GM23338 (cell line): ENCODE results near the gene ADTRP. TPM values are rescaled to one million over a fixed set of nuclear protein-coding genes. Genes with fewer than 3 reads are reported as not detected.

ENCODE experiments used
- ATAC-seq: fragments of 200-7000 bp; cut with Tn5 transposase; 3 replicates; pipeline ENCODE4 v1.9.1; 2020
- DNase-seq: peaks from one replicate; pipeline ENCODE4 v3.0.0-alpha.2; 2015; ENCODE audit warnings: low spot score
- H2AFZ ChIP-seq: fragments of 200-600 bp; sonication (generic); 2 replicates; pipeline ENCODE4 v1.8.0; 2016; ENCODE audit warnings: antibody characterized with exemption, mild to moderate bottlenecking, moderate library complexity
- H3F3A ChIP-seq: fragments of 200-600 bp; sonication (generic); replicated peaks from 2 replicates; pipeline ENCODE4 v1.8.0; 2017; ENCODE audit warnings: antibody characterized with exemption, mixed run types, low read depth
- H3K27ac ChIP-seq: fragments of 200-600 bp; sonication (generic); 2 replicates; pipeline ENCODE4 v1.6.1; 2016; ENCODE audit warnings: low read depth
- H3K27me3 ChIP-seq: fragments of 200-600 bp; sonication (generic); 2 replicates; pipeline ENCODE4 v1.8.0; 2016; ENCODE audit warnings: mild to moderate bottlenecking, mixed run types, moderate library complexity; ENCODE audit not compliant: insufficient read depth
- H3K36me3 ChIP-seq: fragments of 200-600 bp; sonication (generic); 2 replicates; pipeline ENCODE4 v1.8.0; 2016; ENCODE audit warnings: mild to moderate bottlenecking; ENCODE audit not compliant: insufficient read depth
- H3K4me1 ChIP-seq: fragments of 200-600 bp; sonication (generic); 2 replicates; pipeline ENCODE4 v1.8.0; 2016; ENCODE audit warnings: mild to moderate bottlenecking, moderate library complexity; ENCODE audit not compliant: insufficient read depth
- H3K4me2 ChIP-seq: fragments of 200-600 bp; sonication (generic); 2 replicates; pipeline ENCODE4 v1.7.1; 2017; ENCODE audit warnings: mixed run types
- H3K4me3 ChIP-seq: fragments of 200-600 bp; sonication (generic); 2 replicates; pipeline ENCODE4 v1.6.1; 2016; ENCODE audit warnings: mixed run types
- H3K79me2 ChIP-seq: fragments of 200-600 bp; sonication (generic); replicated peaks from 2 replicates; pipeline ENCODE4 v1.8.0; 2017; ENCODE audit warnings: mild to moderate bottlenecking; ENCODE audit not compliant: insufficient read depth
- H3K9me2 ChIP-seq: fragments of 200-600 bp; sonication (generic); 2 replicates; pipeline ENCODE4 v1.8.0; 2017; ENCODE audit not compliant: insufficient read depth
- H4K20me1 ChIP-seq: fragments of 200-600 bp; sonication (generic); replicated peaks from 2 replicates; pipeline ENCODE4 v1.8.0; 2017; ENCODE audit warnings: mild to moderate bottlenecking; ENCODE audit not compliant: insufficient read depth
- H3K27ac Mint-ChIP-seq: 2 replicates; pipeline ENCODE4 v1.8.0; 2020; ENCODE audit warnings: inconsistent platforms, mild to moderate bottlenecking, moderate library complexity, mixed read lengths
- H3K27me3 Mint-ChIP-seq: 3 replicates; pipeline ENCODE4 v1.8.0; 2022; ENCODE audit warnings: low read depth, mild to moderate bottlenecking, moderate library complexity, mixed read lengths, inconsistent platforms; ENCODE audit not compliant: insufficient read depth, poor library complexity
- H3K36me3 Mint-ChIP-seq: 3 replicates; pipeline ENCODE4 v1.8.0; 2021; ENCODE audit warnings: low read depth, mild to moderate bottlenecking, inconsistent platforms, moderate library complexity, mixed read lengths
- H3K4me1 Mint-ChIP-seq: 3 replicates; pipeline ENCODE4 v1.8.0; 2020; ENCODE audit warnings: mild to moderate bottlenecking, inconsistent platforms, mixed read lengths
- H3K4me3 Mint-ChIP-seq: 3 replicates; pipeline ENCODE4 v1.8.0; 2021; ENCODE audit warnings: moderate library complexity, mild to moderate bottlenecking, inconsistent platforms, mixed read lengths
- H3K9me3 Mint-ChIP-seq: 3 replicates; pipeline ENCODE4 v1.8.0; 2020; ENCODE audit warnings: moderate library complexity, mild to moderate bottlenecking, inconsistent platforms, mixed read lengths
- CREB1 ChIP-seq: fragments of 250-450 bp; sonication (Bioruptor Pico); IDR thresholded peaks from 2 replicates; pipeline ENCODE4 v1.5.0; 2020; ENCODE audit warnings: low read depth, mild to moderate bottlenecking, moderate library complexity
- EZH2phosphoT487 ChIP-seq: fragments of 200-600 bp; sonication (generic); IDR thresholded peaks from one replicate; pipeline ENCODE4 v1.8.1; 2018; ENCODE audit warnings: antibody characterized with exemption; ENCODE audit not compliant: unreplicated experiment
- NANOG ChIP-seq: IDR thresholded peaks from 2 replicates; pipeline ENCODE4 v1.6.1; 2016; ENCODE audit warnings: antibody characterized with exemption, borderline replicate concordance
- polyA plus RNA-seq: library from polyadenylated mRNA; unstranded; fragments of >200 nt; fragmentation: Nextera tagmentation; extraction: Ambion mirVana; gene quantifications from 2 replicates; pipeline ENCODE4 v1.2.1, GENCODE V29; 2016
- total RNA-seq: library from RNA; depleted of rRNA; stranded (reverse); fragments of >200 nt; shearing (Covaris generic); gene quantifications from 2 replicates; pipeline ENCODE4 v1.2.3, GENCODE V29; 2014
- TF ChIP-seq, protein P1 (sequence below): IDR thresholded peaks from one replicate; pipeline ENCODE4 v1.6.1; 2018; ENCODE audit warnings: antibody characterized with exemption; ENCODE audit not compliant: unreplicated experiment
- TF ChIP-seq, protein P2 (sequence below): fragments of 250-450 bp; sonication (Bioruptor Pico); IDR thresholded peaks from 2 replicates; pipeline ENCODE4 v1.5.0; 2020; ENCODE audit warnings: mild to moderate bottlenecking, moderate library complexity
- TF ChIP-seq, protein P3 (sequence below): IDR thresholded peaks from 2 replicates; pipeline ENCODE4 v1.6.1; 2016; ENCODE audit warnings: antibody characterized with exemption
- TF ChIP-seq, protein P4 (sequence below), 2 experiments: fragments of 200-600 bp in 1 of 2; sonication (generic) in 1 of 2; conservative IDR thresholded peaks; 2 replicates each; pipeline versions ENCODE4 v1.5.1 to v1.6.1; 2016 to 2017; ENCODE audit warnings: antibody characterized with exemption in 2 of 2, low read depth in 2 of 2, mild to moderate bottlenecking in 2 of 2, moderate library complexity in 1 of 2

Gene ADTRP
- total and polyA plus RNA-seq, 2 experiments from 2014 or later = not detected

DNA sequence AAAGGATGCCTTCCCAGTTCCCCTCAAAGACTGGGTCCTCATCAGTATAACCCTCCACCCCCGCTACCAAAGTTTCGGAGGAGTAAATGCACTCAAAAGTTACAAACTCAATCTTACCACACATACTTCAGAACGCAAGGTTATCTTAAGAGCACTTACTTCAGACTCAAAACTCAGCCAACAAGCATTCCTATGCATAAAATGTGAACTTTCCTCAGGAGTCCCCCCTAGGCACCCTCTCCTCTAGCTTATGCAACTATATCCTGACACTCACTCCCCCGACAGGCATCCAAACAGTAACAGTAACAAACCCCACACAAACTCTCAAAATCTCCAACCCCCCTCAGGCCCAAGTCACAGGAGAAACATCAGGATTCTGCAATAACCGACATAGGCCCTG is 11.1 kb upstream of the ADTRP start (continued):
- TF ChIP-seq, protein P1, sequence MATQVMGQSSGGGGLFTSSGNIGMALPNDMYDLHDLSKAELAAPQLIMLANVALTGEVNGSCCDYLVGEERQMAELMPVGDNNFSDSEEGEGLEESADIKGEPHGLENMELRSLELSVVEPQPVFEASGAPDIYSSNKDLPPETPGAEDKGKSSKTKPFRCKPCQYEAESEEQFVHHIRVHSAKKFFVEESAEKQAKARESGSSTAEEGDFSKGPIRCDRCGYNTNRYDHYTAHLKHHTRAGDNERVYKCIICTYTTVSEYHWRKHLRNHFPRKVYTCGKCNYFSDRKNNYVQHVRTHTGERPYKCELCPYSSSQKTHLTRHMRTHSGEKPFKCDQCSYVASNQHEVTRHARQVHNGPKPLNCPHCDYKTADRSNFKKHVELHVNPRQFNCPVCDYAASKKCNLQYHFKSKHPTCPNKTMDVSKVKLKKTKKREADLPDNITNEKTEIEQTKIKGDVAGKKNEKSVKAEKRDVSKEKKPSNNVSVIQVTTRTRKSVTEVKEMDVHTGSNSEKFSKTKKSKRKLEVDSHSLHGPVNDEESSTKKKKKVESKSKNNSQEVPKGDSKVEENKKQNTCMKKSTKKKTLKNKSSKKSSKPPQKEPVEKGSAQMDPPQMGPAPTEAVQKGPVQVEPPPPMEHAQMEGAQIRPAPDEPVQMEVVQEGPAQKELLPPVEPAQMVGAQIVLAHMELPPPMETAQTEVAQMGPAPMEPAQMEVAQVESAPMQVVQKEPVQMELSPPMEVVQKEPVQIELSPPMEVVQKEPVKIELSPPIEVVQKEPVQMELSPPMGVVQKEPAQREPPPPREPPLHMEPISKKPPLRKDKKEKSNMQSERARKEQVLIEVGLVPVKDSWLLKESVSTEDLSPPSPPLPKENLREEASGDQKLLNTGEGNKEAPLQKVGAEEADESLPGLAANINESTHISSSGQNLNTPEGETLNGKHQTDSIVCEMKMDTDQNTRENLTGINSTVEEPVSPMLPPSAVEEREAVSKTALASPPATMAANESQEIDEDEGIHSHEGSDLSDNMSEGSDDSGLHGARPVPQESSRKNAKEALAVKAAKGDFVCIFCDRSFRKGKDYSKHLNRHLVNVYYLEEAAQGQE = no peak
- no peak for TF ChIP-seq CREB1
- TF ChIP-seq, protein P2, sequence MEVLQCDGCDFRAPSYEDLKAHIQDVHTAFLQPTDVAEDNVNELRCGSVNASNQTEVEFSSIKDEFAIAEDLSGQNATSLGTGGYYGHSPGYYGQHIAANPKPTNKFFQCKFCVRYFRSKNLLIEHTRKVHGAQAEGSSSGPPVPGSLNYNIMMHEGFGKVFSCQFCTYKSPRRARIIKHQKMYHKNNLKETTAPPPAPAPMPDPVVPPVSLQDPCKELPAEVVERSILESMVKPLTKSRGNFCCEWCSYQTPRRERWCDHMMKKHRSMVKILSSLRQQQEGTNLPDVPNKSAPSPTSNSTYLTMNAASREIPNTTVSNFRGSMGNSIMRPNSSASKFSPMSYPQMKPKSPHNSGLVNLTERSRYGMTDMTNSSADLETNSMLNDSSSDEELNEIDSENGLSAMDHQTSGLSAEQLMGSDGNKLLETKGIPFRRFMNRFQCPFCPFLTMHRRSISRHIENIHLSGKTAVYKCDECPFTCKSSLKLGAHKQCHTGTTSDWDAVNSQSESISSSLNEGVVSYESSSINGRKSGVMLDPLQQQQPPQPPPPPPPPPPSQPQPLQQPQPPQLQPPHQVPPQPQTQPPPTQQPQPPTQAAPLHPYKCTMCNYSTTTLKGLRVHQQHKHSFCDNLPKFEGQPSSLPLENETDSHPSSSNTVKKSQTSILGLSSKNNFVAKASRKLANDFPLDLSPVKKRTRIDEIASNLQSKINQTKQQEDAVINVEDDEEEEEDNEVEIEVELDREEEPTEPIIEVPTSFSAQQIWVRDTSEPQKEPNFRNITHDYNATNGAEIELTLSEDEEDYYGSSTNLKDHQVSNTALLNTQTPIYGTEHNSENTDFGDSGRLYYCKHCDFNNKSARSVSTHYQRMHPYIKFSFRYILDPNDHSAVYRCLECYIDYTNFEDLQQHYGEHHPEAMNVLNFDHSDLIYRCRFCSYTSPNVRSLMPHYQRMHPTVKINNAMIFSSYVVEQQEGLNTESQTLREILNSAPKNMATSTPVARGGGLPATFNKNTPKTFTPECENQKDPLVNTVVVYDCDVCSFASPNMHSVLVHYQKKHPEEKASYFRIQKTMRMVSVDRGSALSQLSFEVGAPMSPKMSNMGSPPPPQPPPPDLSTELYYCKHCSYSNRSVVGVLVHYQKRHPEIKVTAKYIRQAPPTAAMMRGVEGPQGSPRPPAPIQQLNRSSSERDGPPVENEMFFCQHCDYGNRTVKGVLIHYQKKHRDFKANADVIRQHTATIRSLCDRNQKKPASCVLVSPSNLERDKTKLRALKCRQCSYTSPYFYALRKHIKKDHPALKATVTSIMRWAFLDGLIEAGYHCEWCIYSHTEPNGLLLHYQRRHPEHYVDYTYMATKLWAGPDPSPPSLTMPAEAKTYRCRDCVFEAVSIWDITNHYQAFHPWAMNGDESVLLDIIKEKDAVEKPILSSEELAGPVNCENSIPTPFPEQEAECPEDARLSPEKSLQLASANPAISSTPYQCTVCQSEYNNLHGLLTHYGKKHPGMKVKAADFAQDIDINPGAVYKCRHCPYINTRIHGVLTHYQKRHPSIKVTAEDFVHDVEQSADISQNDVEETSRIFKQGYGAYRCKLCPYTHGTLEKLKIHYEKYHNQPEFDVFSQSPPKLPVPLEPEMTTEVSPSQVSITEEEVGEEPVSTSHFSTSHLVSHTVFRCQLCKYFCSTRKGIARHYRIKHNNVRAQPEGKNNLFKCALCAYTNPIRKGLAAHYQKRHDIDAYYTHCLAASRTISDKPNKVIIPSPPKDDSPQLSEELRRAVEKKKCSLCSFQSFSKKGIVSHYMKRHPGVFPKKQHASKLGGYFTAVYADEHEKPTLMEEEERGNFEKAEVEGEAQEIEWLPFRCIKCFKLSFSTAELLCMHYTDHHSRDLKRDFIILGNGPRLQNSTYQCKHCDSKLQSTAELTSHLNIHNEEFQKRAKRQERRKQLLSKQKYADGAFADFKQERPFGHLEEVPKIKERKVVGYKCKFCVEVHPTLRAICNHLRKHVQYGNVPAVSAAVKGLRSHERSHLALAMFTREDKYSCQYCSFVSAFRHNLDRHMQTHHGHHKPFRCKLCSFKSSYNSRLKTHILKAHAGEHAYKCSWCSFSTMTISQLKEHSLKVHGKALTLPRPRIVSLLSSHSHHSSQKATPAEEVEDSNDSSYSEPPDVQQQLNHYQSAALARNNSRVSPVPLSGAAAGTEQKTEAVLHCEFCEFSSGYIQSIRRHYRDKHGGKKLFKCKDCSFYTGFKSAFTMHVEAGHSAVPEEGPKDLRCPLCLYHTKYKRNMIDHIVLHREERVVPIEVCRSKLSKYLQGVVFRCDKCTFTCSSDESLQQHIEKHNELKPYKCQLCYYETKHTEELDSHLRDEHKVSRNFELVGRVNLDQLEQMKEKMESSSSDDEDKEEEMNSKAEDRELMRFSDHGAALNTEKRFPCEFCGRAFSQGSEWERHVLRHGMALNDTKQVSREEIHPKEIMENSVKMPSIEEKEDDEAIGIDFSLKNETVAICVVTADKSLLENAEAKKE = no peak

DNA sequence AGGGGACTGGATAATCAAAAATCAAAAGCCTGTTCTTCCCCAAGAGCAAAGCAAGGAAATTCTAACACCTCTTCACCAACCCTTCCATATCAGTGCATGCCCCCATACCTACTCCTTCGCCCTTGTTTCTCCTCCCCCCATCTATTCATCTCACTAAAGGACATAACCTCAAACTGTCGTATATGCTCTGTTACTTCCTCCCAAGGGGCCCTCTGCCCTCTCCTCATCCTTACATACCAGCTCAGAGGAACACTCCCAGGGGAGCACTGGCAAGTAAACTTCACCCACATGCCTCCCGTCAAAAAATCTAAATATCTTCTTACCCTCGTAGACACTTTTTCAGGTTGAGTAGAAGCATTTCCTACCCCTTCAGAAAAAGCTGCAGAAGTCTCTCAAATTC is 9.4 kb upstream of the ADTRP start:
- Mint-ChIP-seq H3K27ac (no peak overlapping the region), H3K4me3 (no peak overlapping the region), H3K9me3 (peaks cover 1% of the 10 kb centered on the region; the same call in 1 of the 3 replicates), H3K27me3 (peaks cover 4% of the 10 kb centered on the region), H3K4me1 (peaks cover 9% of the 10 kb centered on the region), H3K36me3 (peaks cover 4% of the 10 kb centered on the region; the same call in 2 of the 3 replicates)
- Histone ChIP-seq H3K27ac (no peak overlapping the region), H3F3A (no peaks in the 10 kb centered on the region), H3K4me2 (no peak overlapping the region), H3K36me3 (no peaks in the 10 kb centered on the region), H2AFZ (no peak overlapping the region), H3K4me1 (peaks cover 23% of the 10 kb centered on the region), H3K27me3 (no peaks in the 10 kb centered on the region), H3K79me2 (no peaks in the 10 kb centered on the region), H3K4me3 (no peak overlapping the region), H3K9me2 (no peaks in the 10 kb centered on the region), H4K20me1 (no peaks in the 10 kb centered on the region)
- ATAC-seq (no peak), DNase-seq (no peak)
- no peak for TF ChIP-seq EZH2phosphoT487
- TF ChIP-seq NANOG = no peak
- TF ChIP-seq, protein P3, sequence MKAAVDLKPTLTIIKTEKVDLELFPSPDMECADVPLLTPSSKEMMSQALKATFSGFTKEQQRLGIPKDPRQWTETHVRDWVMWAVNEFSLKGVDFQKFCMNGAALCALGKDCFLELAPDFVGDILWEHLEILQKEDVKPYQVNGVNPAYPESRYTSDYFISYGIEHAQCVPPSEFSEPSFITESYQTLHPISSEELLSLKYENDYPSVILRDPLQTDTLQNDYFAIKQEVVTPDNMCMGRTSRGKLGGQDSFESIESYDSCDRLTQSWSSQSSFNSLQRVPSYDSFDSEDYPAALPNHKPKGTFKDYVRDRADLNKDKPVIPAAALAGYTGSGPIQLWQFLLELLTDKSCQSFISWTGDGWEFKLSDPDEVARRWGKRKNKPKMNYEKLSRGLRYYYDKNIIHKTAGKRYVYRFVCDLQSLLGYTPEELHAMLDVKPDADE = no peak
- TF ChIP-seq, protein P4, sequence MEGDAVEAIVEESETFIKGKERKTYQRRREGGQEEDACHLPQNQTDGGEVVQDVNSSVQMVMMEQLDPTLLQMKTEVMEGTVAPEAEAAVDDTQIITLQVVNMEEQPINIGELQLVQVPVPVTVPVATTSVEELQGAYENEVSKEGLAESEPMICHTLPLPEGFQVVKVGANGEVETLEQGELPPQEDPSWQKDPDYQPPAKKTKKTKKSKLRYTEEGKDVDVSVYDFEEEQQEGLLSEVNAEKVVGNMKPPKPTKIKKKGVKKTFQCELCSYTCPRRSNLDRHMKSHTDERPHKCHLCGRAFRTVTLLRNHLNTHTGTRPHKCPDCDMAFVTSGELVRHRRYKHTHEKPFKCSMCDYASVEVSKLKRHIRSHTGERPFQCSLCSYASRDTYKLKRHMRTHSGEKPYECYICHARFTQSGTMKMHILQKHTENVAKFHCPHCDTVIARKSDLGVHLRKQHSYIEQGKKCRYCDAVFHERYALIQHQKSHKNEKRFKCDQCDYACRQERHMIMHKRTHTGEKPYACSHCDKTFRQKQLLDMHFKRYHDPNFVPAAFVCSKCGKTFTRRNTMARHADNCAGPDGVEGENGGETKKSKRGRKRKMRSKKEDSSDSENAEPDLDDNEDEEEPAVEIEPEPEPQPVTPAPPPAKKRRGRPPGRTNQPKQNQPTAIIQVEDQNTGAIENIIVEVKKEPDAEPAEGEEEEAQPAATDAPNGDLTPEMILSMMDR (conservative IDR thresholded peaks at IDR 0.05; ENCODE audit: low read depth in 2 of 2) = no peak
